ENCODE data around the gene OSBPL3. TPM values are rescaled to one million over a fixed set of nuclear protein-coding genes. Genes with fewer than 3 reads are reported as not detected.
A peak's percentile ranks its signal among the peaks of the same experiment; 100 is the strongest.

OSBPL3 gene
- total RNA-seq, 1 experiment from 2014 or later, result 9.2 TPM

GRCh38 chr7:24978843-24979469 lies 1.0 kb downstream of the OSBPL3 start:
- in situ Hi-C loops (cut with HindIII; ENCODE audit: low pct_unique_long_range_greater_than_20kb, low sequenced_read_pairs), result no loop called here
- BruUV-seq (replicated peaks), result no TSS peak
- Histone ChIP-seq H3K9me3 (ENCODE audit: control insufficient read depth, insufficient read depth, low read depth, low read length) (no peaks in the 10 kb centered on the region), H3K36me3 (ENCODE audit: control insufficient read depth, insufficient read depth, low read length) (0 out of 2 replicates have a peak, but pooled peaks cover 3% of the 10 kb centered on the region), H3K27ac (ENCODE audit: low read length) (0 out of 2 replicates have a peak overlapping the region, but pooled peaks have one; percentile 2), H3K4me3 (ENCODE audit: low read depth in 2 of 2, low read length in 2 of 2) (peak overlapping the region; percentile 74 to 79), H3K4me1 (ENCODE audit: control insufficient read depth, insufficient read depth, low read length) (peaks cover 6% of the 10 kb centered on the region; the same call in 1 of the 2 replicates), H3K27me3 (ENCODE audit: control insufficient read depth, insufficient read depth, low read length) (peaks cover 12% of the 10 kb centered on the region)
- intact Hi-C loops (cut with micrococcal nuclease; ENCODE audit: unreplicated experiment), result loop anchor here (5.0 kb wide), 1 partner anchor 157 kb away; no protein-coding TSS in a partner anchor
- POLR2A ChIA-PET, result interaction anchor here (0.6 kb wide), 1 partner anchor 1219 kb away, joined by 4 read pairs; no protein-coding TSS in a partner anchor
- DNase-seq (ENCODE audit: low read depth, low spot score), result no peak
- CTCF ChIA-PET, result interaction anchor here (0.7 to 2.2 kb wide), 4 partner anchors 91 to 158 kb away, joined by 5 to 10 read pairs (median 6); no protein-coding TSS in a partner anchor
- TF ChIP-seq SIN3A (IDR thresholded peaks at IDR 0.05; ENCODE audit: borderline replicate concordance, insufficient read depth, low read depth, low read length), result 0 out of 2 replicates have a peak, but pooled peaks have one; percentile 16
- no peak for TF ChIP-seq POLR2AphosphoS5 (IDR thresholded peaks at IDR 0.05; ENCODE audit: low read depth, low read length)
- ATAC-seq, result no peak

GRCh38 chr7:24975644-24976260 lies 4.2 kb downstream of the OSBPL3 start:
- ChIA-PET POLR2A (no interaction called here), CTCF (no interaction called here)
- peaks cover 5% of the 10 kb centered on the region for H3K4me1 ChIP-seq (ENCODE audit: control insufficient read depth, insufficient read depth, low read length)
- intact Hi-C loops (cut with micrococcal nuclease; ENCODE audit: unreplicated experiment) (loop anchor here (5.0 kb wide), 1 partner anchor 153 kb away; no protein-coding TSS in a partner anchor), in situ Hi-C loops (cut with HindIII; ENCODE audit: low pct_unique_long_range_greater_than_20kb, low sequenced_read_pairs) (no loop called here)
- BruUV-seq (replicated peaks), result no TSS peak
- no peak for ATAC-seq
- H3K27ac ChIP-seq (ENCODE audit: low read length), result no peak overlapping the region
- no peaks in the 10 kb centered on the region for H3K9me3 ChIP-seq (ENCODE audit: control insufficient read depth, insufficient read depth, low read depth, low read length)
- no peak overlapping the region for H3K4me3 ChIP-seq (ENCODE audit: low read depth in 2 of 2, low read length in 2 of 2)
- 0 out of 2 replicates have a peak, but pooled peaks cover 3% of the 10 kb centered on the region for H3K36me3 ChIP-seq (ENCODE audit: control insufficient read depth, insufficient read depth, low read length)
- TF ChIP-seq SIN3A (IDR thresholded peaks at IDR 0.05; ENCODE audit: borderline replicate concordance, insufficient read depth, low read depth, low read length), result no peak
- no peak for TF ChIP-seq TCF7L2 (IDR thresholded peaks at IDR 0.05; ENCODE audit: low read depth, low read length)
- H3K27me3 ChIP-seq (ENCODE audit: control insufficient read depth, insufficient read depth, low read length), result peaks cover 2% of the 10 kb centered on the region; the same call in 1 of the 2 replicates
- no peak for DNase-seq (ENCODE audit: low read depth, low spot score)

DNA sequence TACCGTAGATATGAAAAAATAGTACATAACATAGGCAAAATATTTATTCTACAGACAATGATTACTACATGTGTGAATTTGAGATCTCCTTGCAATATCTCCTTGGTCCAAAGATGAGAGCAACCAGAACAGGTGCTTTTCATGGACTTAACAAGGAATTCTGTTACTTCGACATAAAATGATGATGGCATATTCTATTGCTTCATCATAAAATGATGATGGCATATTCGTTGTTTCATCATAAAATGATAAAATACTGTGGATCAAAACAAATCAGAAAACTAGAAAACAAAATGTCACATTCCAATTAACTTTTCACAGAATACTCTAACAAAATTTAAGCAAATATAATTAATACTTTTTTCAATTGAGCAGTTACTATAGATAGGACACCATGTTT lies 4.8 kb downstream of the OSBPL3 start:
- Histone ChIP-seq H3K27me3 (ENCODE audit: control insufficient read depth, insufficient read depth, low read length) (peaks cover 2% of the 10 kb centered on the region; the same call in 1 of the 2 replicates), H3K36me3 (ENCODE audit: control insufficient read depth, insufficient read depth, low read length) (0 out of 2 replicates have a peak, but pooled peaks cover 3% of the 10 kb centered on the region), H3K4me1 (ENCODE audit: control insufficient read depth, insufficient read depth, low read length) (peaks cover 5% of the 10 kb centered on the region; the same call in 1 of the 2 replicates), H3K27ac (ENCODE audit: low read length) (no peak overlapping the region), H3K9me3 (ENCODE audit: control insufficient read depth, insufficient read depth, low read depth, low read length) (no peaks in the 10 kb centered on the region), H3K4me3 (ENCODE audit: low read depth in 2 of 2, low read length in 2 of 2) (no peak overlapping the region)
- ChIA-PET CTCF (no interaction called here), POLR2A (no interaction called here)
- in situ Hi-C loops (cut with HindIII; ENCODE audit: low pct_unique_long_range_greater_than_20kb, low sequenced_read_pairs) (no loop called here), intact Hi-C loops (cut with micrococcal nuclease; ENCODE audit: unreplicated experiment) (loop anchor here (5.0 kb wide), 1 partner anchor 153 kb away; no protein-coding TSS in a partner anchor)
- no peak for ATAC-seq
- TF ChIP-seq REST (IDR thresholded peaks at IDR 0.05; ENCODE audit: insufficient read depth in 1 of 2, low read depth in 2 of 2, low read length in 1 of 2) (no peak), POLR2AphosphoS5 (IDR thresholded peaks at IDR 0.05; ENCODE audit: low read depth, low read length) (no peak), SIN3A (IDR thresholded peaks at IDR 0.05; ENCODE audit: borderline replicate concordance, insufficient read depth, low read depth, low read length) (no peak), TCF7L2 (IDR thresholded peaks at IDR 0.05; ENCODE audit: low read depth, low read length) (no peak)
- TF ChIP-seq, protein P1, sequence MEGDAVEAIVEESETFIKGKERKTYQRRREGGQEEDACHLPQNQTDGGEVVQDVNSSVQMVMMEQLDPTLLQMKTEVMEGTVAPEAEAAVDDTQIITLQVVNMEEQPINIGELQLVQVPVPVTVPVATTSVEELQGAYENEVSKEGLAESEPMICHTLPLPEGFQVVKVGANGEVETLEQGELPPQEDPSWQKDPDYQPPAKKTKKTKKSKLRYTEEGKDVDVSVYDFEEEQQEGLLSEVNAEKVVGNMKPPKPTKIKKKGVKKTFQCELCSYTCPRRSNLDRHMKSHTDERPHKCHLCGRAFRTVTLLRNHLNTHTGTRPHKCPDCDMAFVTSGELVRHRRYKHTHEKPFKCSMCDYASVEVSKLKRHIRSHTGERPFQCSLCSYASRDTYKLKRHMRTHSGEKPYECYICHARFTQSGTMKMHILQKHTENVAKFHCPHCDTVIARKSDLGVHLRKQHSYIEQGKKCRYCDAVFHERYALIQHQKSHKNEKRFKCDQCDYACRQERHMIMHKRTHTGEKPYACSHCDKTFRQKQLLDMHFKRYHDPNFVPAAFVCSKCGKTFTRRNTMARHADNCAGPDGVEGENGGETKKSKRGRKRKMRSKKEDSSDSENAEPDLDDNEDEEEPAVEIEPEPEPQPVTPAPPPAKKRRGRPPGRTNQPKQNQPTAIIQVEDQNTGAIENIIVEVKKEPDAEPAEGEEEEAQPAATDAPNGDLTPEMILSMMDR (IDR thresholded peaks at IDR 0.05), result no peak
- no TSS peak for BruUV-seq (replicated peaks)
- no peak for DNase-seq (ENCODE audit: low read depth, low spot score)

All from Panc1 (cell line).